HepG2 (cell line): ENCODE measurements around the gene PRSS48. TPM values are rescaled to one million over a fixed set of nuclear protein-coding genes. Genes with fewer than 3 reads are reported as not detected.
A peak's percentile ranks its signal among the peaks of the same experiment; 100 is the strongest.

Experiments
- ATAC-seq: fragments of 200-7000 bp; cut with Tn5 transposase; 3 replicates; pipeline ENCODE4 v1.9.1; 2020; ENCODE audit warnings: mild to moderate bottlenecking, moderate library complexity
- BruUV-seq: library from RNA; stranded (reverse); fragments of 400-500 nt; replicated peaks from 2 replicates; lab custom pipeline; 2021; lab: Mats Ljungman, UMichigan
- CTCF ChIA-PET: fragments of 300-600 bp; formaldehyde crosslinking; extraction: SDS; loops from one replicate; lab custom pipeline; 2021; ENCODE audit warnings: low total read pairs, inconsistent platforms, low intra/inter-chr PET ratio; lab: Yijun Ruan, JAX
- POLR2A ChIA-PET: fragments of 350-600 bp; sonication (Branson Sonifier 250); formaldehyde crosslinking; loops from one replicate; lab custom pipeline; 2020; ENCODE audit warnings: antibody characterized with exemption, inconsistent platforms; lab: Yijun Ruan, JAX
- DNase-seq: peaks from one replicate; pipeline ENCODE4 v3.0.0-alpha.2; 2015; ENCODE audit warnings: low spot score
- FAIRE-seq: peaks from 3 replicates; lab custom pipeline; 2011; peaks lifted over from hg19 to GRCh38; lab: Jason Lieb, UNC
- H2AFZ ChIP-seq: one replicate; pipeline ENCODE4 v1.6.1; 2011; ENCODE audit warnings: low read length, inconsistent platforms
- H3K27ac ChIP-seq: fragments of 300-600 bp; 3 replicates; pipeline ENCODE4 v1.8.0; 2011; ENCODE audit warnings: mixed run types, mild to moderate bottlenecking, mixed read lengths, low read length, inconsistent platforms; ENCODE audit not compliant: insufficient read depth; ENCODE audit errors: extremely low read length
- H3K27me3 ChIP-seq, 2 experiments: fragments of 200-600 bp in 1 of 2; 2 replicates in 1 of 2; 3 replicates in 1 of 2; pipeline versions ENCODE4 v1.6.0 to v1.8.0; 2011; ENCODE audit warnings: low read length in 2 of 2, mild to moderate bottlenecking in 2 of 2, moderate library complexity in 2 of 2, inconsistent platforms in 1 of 2; ENCODE audit not compliant: insufficient read depth in 2 of 2, control insufficient read depth in 1 of 2
- H3K36me3 ChIP-seq, 2 experiments: fragments of 200-600 bp in 1 of 2; replicated peaks in 1 of 2; 2 replicates in 1 of 2; 3 replicates in 1 of 2; pipeline versions ENCODE4 v1.5.1 to v1.8.0; 2011; ENCODE audit warnings: low read length in 2 of 2, inconsistent platforms in 1 of 2; ENCODE audit not compliant: insufficient read depth in 2 of 2, control insufficient read depth in 1 of 2
- H3K4me1 ChIP-seq: 2 replicates; pipeline ENCODE4 v1.5.1; 2012; ENCODE audit warnings: low read length, inconsistent platforms; ENCODE audit not compliant: insufficient read depth
- H3K4me2 ChIP-seq: 2 replicates; pipeline ENCODE4 v1.6.0; 2011; ENCODE audit warnings: low read depth, low read length, inconsistent platforms
- H3K4me3 ChIP-seq, 3 experiments: fragments of 200-600 bp in 1 of 3; sonication (generic), shearing (Covaris generic) in 1 of 3; replicated peaks in 1 of 3; 2 replicates each; pipeline ENCODE4 v1.5.1; 2011 to 2016; ENCODE audit warnings: low read length in 3 of 3, inconsistent platforms in 2 of 3, low read depth in 2 of 3, mild to moderate bottlenecking in 2 of 3, control low read depth in 1 of 3, mixed read lengths in 1 of 3; ENCODE audit not compliant: insufficient read depth in 1 of 3
- H3K79me2 ChIP-seq: one replicate; pipeline ENCODE4 v1.6.1; 2011; ENCODE audit warnings: low read length, inconsistent platforms; ENCODE audit not compliant: insufficient read depth
- H3K9ac ChIP-seq: 2 replicates; pipeline ENCODE4 v1.6.0; 2011; ENCODE audit warnings: mild to moderate bottlenecking, low read depth, low read length, inconsistent platforms; ENCODE audit not compliant: insufficient read depth
- H3K9me3 ChIP-seq: 2 replicates; pipeline ENCODE4 v1.5.1; 2012; ENCODE audit warnings: mild to moderate bottlenecking, low read length
- H4K20me1 ChIP-seq: 2 replicates; pipeline ENCODE4 v1.6.0; 2011; ENCODE audit warnings: inconsistent platforms, mild to moderate bottlenecking, low read length, moderate library complexity; ENCODE audit not compliant: insufficient read depth
- DPF2 ChIP-seq: sonication (generic); formaldehyde crosslinking; IDR thresholded peaks from 2 replicates; pipeline ENCODE4 v1.4.0; 2020; ENCODE audit warnings: mild to moderate bottlenecking, low read depth, missing genetic modification reagents, borderline replicate concordance
- HNF4A ChIP-seq: sonication (generic); formaldehyde crosslinking; IDR thresholded peaks from 2 replicates; pipeline ENCODE4 v1.4.0; 2020; ENCODE audit warnings: missing genetic modification reagents
- KDM4B ChIP-seq: sonication (generic); formaldehyde crosslinking; IDR thresholded peaks from 2 replicates; pipeline ENCODE4 v1.4.0; 2020; ENCODE audit warnings: missing genetic modification reagents
- PAX8 ChIP-seq: sonication (generic); formaldehyde crosslinking; IDR thresholded peaks from 2 replicates; pipeline ENCODE4 v1.8.0; 2022; ENCODE audit warnings: mild to moderate bottlenecking, missing genetic modification reagents, borderline replicate concordance
- RARG ChIP-seq: sonication (generic); formaldehyde crosslinking; IDR thresholded peaks from 2 replicates; pipeline ENCODE4 v1.4.0; 2020; ENCODE audit warnings: low read depth, mild to moderate bottlenecking, missing genetic modification reagents
- SPEN ChIP-seq: sonication (generic); formaldehyde crosslinking; IDR thresholded peaks from 2 replicates; pipeline ENCODE4 v1.5.1; 2020; ENCODE audit warnings: low read depth, mild to moderate bottlenecking, missing genetic modification reagents
- SYNCRIP ChIP-seq: fragments of 200-400 bp; formaldehyde crosslinking; IDR thresholded peaks from 2 replicates; pipeline ENCODE4 v1.6.1; 2018; ENCODE audit warnings: mild to moderate bottlenecking, low read depth, low read length; ENCODE audit not compliant: insufficient read depth
- ZNF12 ChIP-seq: sonication (generic); formaldehyde crosslinking; IDR thresholded peaks from 2 replicates; pipeline ENCODE4 v1.5.0; 2020; ENCODE audit warnings: missing genetic modification reagents
- ZNF660 ChIP-seq: sonication (generic); formaldehyde crosslinking; IDR thresholded peaks from 2 replicates; pipeline ENCODE4 v1.5.1; 2020; ENCODE audit warnings: mild to moderate bottlenecking, low read depth, missing genetic modification reagents, borderline replicate concordance
- ZNF737 ChIP-seq: sonication (generic); formaldehyde crosslinking; IDR thresholded peaks from 2 replicates; pipeline ENCODE4 v1.5.0; 2020; ENCODE audit warnings: missing genetic modification reagents, mild to moderate bottlenecking, borderline replicate concordance
- WGBS: methylation state at CpG from one replicate; pipeline ENCODE4 v1.1.6; 2017; ENCODE audit warnings: low lambda C conversion rate; 5-methylcytosine and 5-hydroxymethylcytosine counted together
- in situ Hi-C: cut with HindIII; loops from 2 replicates; pipeline ENCODE4 v1.10.0; 2017; ENCODE audit warnings: low pct_unique_long_range_greater_than_20kb; ENCODE audit not compliant: extremely low pct_ligation_motif_present
- intact Hi-C: fragments of 100-400 bp; cut with micrococcal nuclease; formaldehyde crosslinking; loops from one replicate; pipeline ENCODE4 v1.10.0; 2022; ENCODE audit not compliant: unreplicated experiment
- polyA plus RNA-seq, 8 experiments: library from polyadenylated mRNA; depleted of rRNA in 3 of 8; stranded (reverse) in 7 of 8; unstranded in 1 of 8; fragments of >200 nt; fragmentation: Illumina TruSeq in 4 of 8; extraction: Trizol in 4 of 8; gene quantifications; 2 replicates each; pipeline versions ENCODE4 v1.2.1 to v1.2.3, GENCODE V29; 2011 to 2016; ENCODE audit warnings: low read depth in 4 of 8, missing spikeins in 1 of 8, mixed read lengths in 1 of 8; ENCODE audit not compliant: insufficient read depth in 1 of 8
- total RNA-seq, 5 experiments: library from RNA; depleted of rRNA; stranded (reverse); fragments of >200 nt; fragmentation: Illumina TruSeq; extraction: Trizol; gene quantifications; 2 replicates each; pipeline ENCODE4 v1.2.3, GENCODE V29; 2016; ENCODE audit warnings: low read depth in 1 of 5

The PRSS48 gene
- total and polyA plus RNA-seq, 2 of the 13 experiments (the other 11 are each of a cell fraction or from before 2014, with no cell fraction given), result not detected

- TF ChIP-seq KDM4B (CRISPR knock-in tag), result no peak
- no peak for TF ChIP-seq HNF4A (CRISPR knock-in tag)
- no peak for TF ChIP-seq RARG (CRISPR knock-in tag)
- no peak for TF ChIP-seq PAX8 (CRISPR knock-in tag)
- no peak for TF ChIP-seq DPF2
- TF ChIP-seq ZNF660 (CRISPR knock-in tag), result no peak
- no peak for TF ChIP-seq SYNCRIP
- no peak for TF ChIP-seq SPEN (CRISPR knock-in tag)
These were observed 19.3 kb upstream of the PRSS48 start (continued) for GRCh38 chr4:151257704-151258103.

- in situ Hi-C loops (no loop called here), intact Hi-C loops (no loop called here)
- BruUV-seq, result no TSS peak
- ATAC-seq, result no peak
- Histone ChIP-seq H3K27ac (no peak overlapping the region), H3K4me3 (no peak overlapping the region), H3K4me2 (no peak overlapping the region), H3K79me2 (peaks cover 86% of the 10 kb centered on the region), H2AFZ (no peak overlapping the region), H3K9ac (no peak overlapping the region), H3K36me3 (peaks cover 17 to 36% of the 10 kb centered on the region in 2 experiments; a peak in 4 of 5 replicates), H3K4me1 (peaks cover 35% of the 10 kb centered on the region)
- CTCF ChIA-PET, result no interaction called here
- WGBS, result 86% methylated on average over 1 of the region's 1 CpG
- POLR2A ChIA-PET, result no interaction called here
- no peak for FAIRE-seq
- TF ChIP-seq ZNF737 (CRISPR knock-in tag), result no peak
- TF ChIP-seq ZNF12, result peak; percentile 93
- TF ChIP-seq, all 625 proteins: peak for 1
- no peaks in the 10 kb centered on the region for H3K9me3 ChIP-seq
- peaks cover 42% of the 10 kb centered on the region; the same call in 1 of the 2 replicates for H4K20me1 ChIP-seq
- H3K27me3 ChIP-seq, result no peaks in the 10 kb centered on the region
- no peak for DNase-seq
These were observed 17.2 kb upstream of the PRSS48 start for GRCh38 chr4:151259752-151260151.
